Measurements from ENCODE around the gene MMP7. TPM values are rescaled to one million over a fixed set of nuclear protein-coding genes. Genes with fewer than 3 reads are reported as not detected.

Gene MMP7
- 10 to 100 TPM in 1 of 3 donors, not detected in 2; 28.8 TPM for polyA plus RNA-seq

GRCh38 chr11:102530558-102530957, at the start of gene MMP7:
MMP7 (minus strand) TSS chr11:102530747; CDS start chr11:102530700, 47 bp downstream.
- 35 to 45% (median 35%) methylated on average over 8 of the region's 8 CpGs for WGBS, 3 donors
- H3K27ac ChIP-seq (ENCODE audit: low read depth, low read length): no peak within 1 kb of the TSS

GRCh38 chr11:102577723-102578122, 47.2 kb upstream of the MMP7 start:
- no peak overlapping the region for H3K27ac ChIP-seq (ENCODE audit: low read depth, low read length)

GRCh38 chr11:102577182-102577581, 46.6 kb upstream of the MMP7 start:
- no peak overlapping the region for H3K27ac ChIP-seq (ENCODE audit: low read depth, low read length)

More at GRCh38 chr11:102577723-102578122, 47.2 kb upstream of the MMP7 start:
- WGBS, 3 donors: 51 to 90% (median 82%) methylated on average over 2 of the region's 2 CpGs

GRCh38 chr11:102576350-102576749, 45.8 kb upstream of the MMP7 start:
- 52 to 62% (median 55%) methylated on average over 3 of the region's 3 CpGs for whole genome bisulfite sequencing, 3 donors
- H3K27ac ChIP-seq (ENCODE audit: low read depth, low read length): no peak overlapping the region

- H3K27ac ChIP-seq (ENCODE audit: low read depth, low read length): no peak overlapping the region
- WGBS, 3 donors: 73 to 96% (median 92%) methylated on average over 2 of the region's 2 CpGs
Measured at GRCh38 chr11:102575012-102575411, 44.5 kb upstream of the MMP7 start.

- 24 to 43% (median 37%) methylated on average over 2 of the region's 2 CpGs for WGBS, 3 donors
- H3K27ac ChIP-seq (ENCODE audit: low read depth, low read length): no peak overlapping the region
Measured at GRCh38 chr11:102573851-102574250, 43.3 kb upstream of the MMP7 start.

- no peak overlapping the region for H3K27ac ChIP-seq (ENCODE audit: low read depth, low read length)
- 77 to 85% (median 79%) methylated on average over 2 of the region's 2 CpGs for WGBS, 3 donors
Measured at GRCh38 chr11:102572554-102573220, 42.1 kb upstream of the MMP7 start.

GRCh38 chr11:102568851-102569250, 38.3 kb upstream of the MMP7 start:
- H3K27ac ChIP-seq (ENCODE audit: low read depth, low read length): no peak overlapping the region
- 51 to 73% (median 63%) methylated on average over 3 of the region's 3 CpGs for WGBS, 3 donors

- no peak overlapping the region for H3K27ac ChIP-seq (ENCODE audit: low read depth, low read length)
- 44 to 52% (median 47%) methylated on average over 1 of the region's 1 CpG for WGBS, 3 donors
Measured at GRCh38 chr11:102566112-102566511, 35.6 kb upstream of the MMP7 start.

GRCh38 chr11:102564110-102564509, 33.6 kb upstream of the MMP7 start:
- 65 to 82% (median 78%) methylated on average over 2 of the region's 2 CpGs for WGBS, 3 donors
- H3K27ac ChIP-seq (ENCODE audit: low read depth, low read length): no peak overlapping the region

GRCh38 chr11:102561636-102562035, 31.1 kb upstream of the MMP7 start:
- H3K27ac ChIP-seq (ENCODE audit: low read depth, low read length): no peak overlapping the region

GRCh38 chr11:102560555-102561011, 30.0 kb upstream of the MMP7 start:
- WGBS, 3 donors: 12 to 50% (median 22%) methylated on average over 6 of the region's 6 CpGs
- H3K27ac ChIP-seq (ENCODE audit: low read depth, low read length): no peak overlapping the region

- H3K27ac ChIP-seq (ENCODE audit: low read depth, low read length): no peak overlapping the region
Measured at GRCh38 chr11:102559839-102560238, 29.3 kb upstream of the MMP7 start.

- WGBS, 3 donors: 74 to 80% (median 76%) methylated on average over 3 of the region's 3 CpGs
- no peak overlapping the region for H3K27ac ChIP-seq (ENCODE audit: low read depth, low read length)
Measured at GRCh38 chr11:102555091-102555490, 24.5 kb upstream of the MMP7 start.

GRCh38 chr11:102553835-102554282, 23.3 kb upstream of the MMP7 start:
- 86 to 92% (median 90%) methylated on average over 5 of the region's 5 CpGs for WGBS, 3 donors
- no peak overlapping the region for H3K27ac ChIP-seq (ENCODE audit: low read depth, low read length)

GRCh38 chr11:102552447-102553194, 22.1 kb upstream of the MMP7 start:
- WGBS, 3 donors: 61 to 75% (median 74%) methylated on average over 8 of the region's 8 CpGs

GRCh38 chr11:102552020-102552419, 21.5 kb upstream of the MMP7 start:
- H3K27ac ChIP-seq (ENCODE audit: low read depth, low read length): no peak overlapping the region
- 56 to 74% (median 63%) methylated on average over 2 of the region's 2 CpGs for WGBS, 3 donors

More at GRCh38 chr11:102552447-102553194, 22.1 kb upstream of the MMP7 start:
- no peak overlapping the region for H3K27ac ChIP-seq (ENCODE audit: low read depth, low read length)

GRCh38 chr11:102551169-102551781, 20.7 kb upstream of the MMP7 start:
- WGBS, 3 donors: 60 to 76% (median 70%) methylated on average over 6 of the region's 6 CpGs
- H3K27ac ChIP-seq (ENCODE audit: low read depth, low read length): no peak overlapping the region

GRCh38 chr11:102546923-102547471, 16.4 kb upstream of the MMP7 start:
- WGBS, 3 donors: 49 to 79% (median 54%) methylated on average over 3 of the region's 3 CpGs

More at GRCh38 chr11:102546923-102547471, 16.4 kb upstream of the MMP7 start:
- no peak overlapping the region for H3K27ac ChIP-seq (ENCODE audit: low read depth, low read length)
